Measurements from ENCODE around the gene AJAP1.
A peak's percentile ranks its signal among the peaks of the same experiment; 100 is the strongest.

Gene AJAP1

GRCh38 chr1:4701276-4701675 lies 46.9 kb downstream of the AJAP1 start:
- no peak for TF ChIP-seq CTCF (IDR thresholded peaks at IDR 0.05; ENCODE audit: poor library complexity, severe bottlenecking)
- Histone ChIP-seq H3K4me1 (ENCODE audit: insufficient read depth, poor library complexity, severe bottlenecking) (peaks cover 20% of the 10 kb centered on the region), H3K4me3 (ENCODE audit: severe bottlenecking) (no peak overlapping the region), H3K9me3 (ENCODE audit: severe bottlenecking) (no peaks in the 10 kb centered on the region), H3K27ac (ENCODE audit: poor library complexity, severe bottlenecking) (no peak overlapping the region), H3K36me3 (ENCODE audit: low read depth) (no peaks in the 10 kb centered on the region), H3K27me3 (ENCODE audit: insufficient read depth, poor library complexity, severe bottlenecking) (no peaks in the 10 kb centered on the region)
- ATAC-seq (ENCODE audit: low read depth) (no peak), DNase-seq (ENCODE audit: low spot score) (no peak)

GRCh38 chr1:4702464-4702863 lies 48.1 kb downstream of the AJAP1 start:
- no peak overlapping the region for H3K4me3 ChIP-seq (ENCODE audit: severe bottlenecking)
- TF ChIP-seq CTCF (IDR thresholded peaks at IDR 0.05; ENCODE audit: poor library complexity, severe bottlenecking): no peak
- no peaks in the 10 kb centered on the region for H3K9me3 ChIP-seq (ENCODE audit: severe bottlenecking)
- H3K4me1 ChIP-seq (ENCODE audit: insufficient read depth, poor library complexity, severe bottlenecking): peaks cover 20% of the 10 kb centered on the region
- H3K27me3 ChIP-seq (ENCODE audit: insufficient read depth, poor library complexity, severe bottlenecking): no peaks in the 10 kb centered on the region
- no peaks in the 10 kb centered on the region for H3K36me3 ChIP-seq (ENCODE audit: low read depth)
- no peak for ATAC-seq (ENCODE audit: low read depth)
- H3K27ac ChIP-seq (ENCODE audit: poor library complexity, severe bottlenecking): peak overlapping the region; percentile 73
- no peak for DNase-seq (ENCODE audit: low spot score)

- ATAC-seq (ENCODE audit: low read depth): peak; percentile 79
- H3K9me3 ChIP-seq (ENCODE audit: severe bottlenecking): no peaks in the 10 kb centered on the region
- H3K36me3 ChIP-seq (ENCODE audit: low read depth): no peaks in the 10 kb centered on the region
- peak; percentile 83 for DNase-seq (ENCODE audit: low spot score)
- H3K27me3 ChIP-seq (ENCODE audit: insufficient read depth, poor library complexity, severe bottlenecking): no peaks in the 10 kb centered on the region
- peaks cover 20% of the 10 kb centered on the region for H3K4me1 ChIP-seq (ENCODE audit: insufficient read depth, poor library complexity, severe bottlenecking)
- H3K27ac ChIP-seq (ENCODE audit: poor library complexity, severe bottlenecking): peak overlapping the region; percentile 73
- no peak overlapping the region for H3K4me3 ChIP-seq (ENCODE audit: severe bottlenecking)
- TF ChIP-seq CTCF (IDR thresholded peaks at IDR 0.05; ENCODE audit: poor library complexity, severe bottlenecking): no peak
These were observed 48.5 kb downstream of the AJAP1 start for GRCh38 chr1:4702932-4703331.

- no peaks in the 10 kb centered on the region for H3K27me3 ChIP-seq (ENCODE audit: insufficient read depth, poor library complexity, severe bottlenecking)
- H3K4me3 ChIP-seq (ENCODE audit: severe bottlenecking): no peak overlapping the region
- H3K4me1 ChIP-seq (ENCODE audit: insufficient read depth, poor library complexity, severe bottlenecking): peaks cover 20% of the 10 kb centered on the region
- no peak for TF ChIP-seq CTCF (IDR thresholded peaks at IDR 0.05; ENCODE audit: poor library complexity, severe bottlenecking)
- no peaks in the 10 kb centered on the region for H3K9me3 ChIP-seq (ENCODE audit: severe bottlenecking)
- no peaks in the 10 kb centered on the region for H3K36me3 ChIP-seq (ENCODE audit: low read depth)
- DNase-seq (ENCODE audit: low spot score): no peak
- ATAC-seq (ENCODE audit: low read depth): no peak
- peak overlapping the region; percentile 73 for H3K27ac ChIP-seq (ENCODE audit: poor library complexity, severe bottlenecking)
These were observed 49.2 kb downstream of the AJAP1 start for GRCh38 chr1:4703646-4704045.

- ATAC-seq (ENCODE audit: low read depth): no peak
- peaks cover 6% of the 10 kb centered on the region for H3K4me1 ChIP-seq (ENCODE audit: insufficient read depth, poor library complexity, severe bottlenecking)
- H3K36me3 ChIP-seq (ENCODE audit: low read depth): no peaks in the 10 kb centered on the region
- DNase-seq (ENCODE audit: low spot score): no peak
- no peak overlapping the region for H3K4me3 ChIP-seq (ENCODE audit: severe bottlenecking)
- no peaks in the 10 kb centered on the region for H3K27me3 ChIP-seq (ENCODE audit: insufficient read depth, poor library complexity, severe bottlenecking)
- H3K27ac ChIP-seq (ENCODE audit: poor library complexity, severe bottlenecking): no peak overlapping the region
- no peaks in the 10 kb centered on the region for H3K9me3 ChIP-seq (ENCODE audit: severe bottlenecking)
- TF ChIP-seq CTCF (IDR thresholded peaks at IDR 0.05; ENCODE audit: poor library complexity, severe bottlenecking): no peak
These were observed 54.6 kb downstream of the AJAP1 start for GRCh38 chr1:4708840-4709507.

Measured in RWPE2 (cell line).